Lung (tissue), 12 donors: Measurements from ENCODE around the gene COL15A1. TPM values are rescaled to one million over a fixed set of nuclear protein-coding genes. Genes with fewer than 3 reads are reported as not detected.

Source experiments
- ATAC-seq: fragments of 200-7000 bp; cut with Tn5 transposase; one replicate; pipeline ENCODE4 v1.9.1; 2020; ENCODE audit warnings: moderate number of reproducible peaks; ENCODE audit not compliant: insufficient read depth, low FRiP score
- DNase-seq, 3 donors: peaks; one replicate each; pipeline ENCODE4 v3.0.0-alpha.2; 2013 to 2017
- H3K27ac ChIP-seq, 2 donors: one replicate each; pipeline ENCODE4 v1.5.1; 2013; ENCODE audit warnings: mild to moderate bottlenecking in 2 of 2, moderate library complexity in 2 of 2, control low read depth in 1 of 2, inconsistent platforms in 1 of 2, low read depth in 1 of 2, low read length in 1 of 2
- H3K27me3 ChIP-seq, 3 donors: one replicate each; pipeline ENCODE4 v1.5.1; 2013; ENCODE audit warnings: low read length in 2 of 3; ENCODE audit not compliant: control insufficient read depth in 3 of 3, insufficient read depth in 3 of 3
- H3K36me3 ChIP-seq, 4 donors: one replicate each; pipeline ENCODE4 v1.5.1; 2013; ENCODE audit warnings: low read length in 4 of 4, mild to moderate bottlenecking in 1 of 4, moderate library complexity in 1 of 4; ENCODE audit not compliant: control insufficient read depth in 4 of 4, insufficient read depth in 4 of 4
- H3K4me1 ChIP-seq, 5 donors: one replicate each; pipeline ENCODE4 v1.5.1; 2013; ENCODE audit warnings: low read length in 5 of 5, mild to moderate bottlenecking in 2 of 5, moderate library complexity in 1 of 5; ENCODE audit not compliant: control insufficient read depth in 5 of 5, insufficient read depth in 5 of 5
- H3K4me3 ChIP-seq: one replicate; pipeline ENCODE4 v1.5.1; 2013; ENCODE audit warnings: mild to moderate bottlenecking, control low read depth, moderate library complexity
- H3K9ac ChIP-seq, 2 donors: one replicate each; pipeline ENCODE4 v1.5.1; 2013; ENCODE audit warnings: low read length in 2 of 2, control low read depth in 1 of 2; ENCODE audit not compliant: insufficient read depth in 1 of 2
- H3K9me3 ChIP-seq, 4 donors: one replicate each; pipeline ENCODE4 v1.5.1; 2013; ENCODE audit warnings: low read length in 3 of 4, mild to moderate bottlenecking in 1 of 4, moderate library complexity in 1 of 4; ENCODE audit not compliant: control insufficient read depth in 4 of 4, insufficient read depth in 3 of 4
- CTCF ChIP-seq: IDR thresholded peaks from 2 replicates; pipeline ENCODE4 v1.5.1; 2012; ENCODE audit warnings: mild to moderate bottlenecking; ENCODE audit errors: control extremely low read depth, extremely low read depth
- WGBS, 2 donors: extraction: QIAGEN DNeasy Blood & Tissue Kit; methylation state at CpG; one replicate each; pipeline ENCODE4 v1.1.7; 2013; 5-methylcytosine and 5-hydroxymethylcytosine counted together
- polyA plus RNA-seq, 2 donors: library from polyadenylated mRNA; stranded (reverse); fragments of 200-250 nt; gene quantifications; one replicate each; pipeline ENCODE4 v1.2.1, GENCODE V29; 2013
- total RNA-seq, 2 donors: library from RNA; depleted of rRNA in 1 of 2; stranded (reverse); fragments of >200 nt in 1 of 2; gene quantifications; one replicate each; pipeline ENCODE4 v1.2.1, GENCODE V29; 2014 to 2021
- donor health status: control.
- donor health status: control.
- donor health status: Bipolar disorder and iron deficiency.
- donor health status: healthy.
- donor health status: DM: yes; HTN: yes; CAD: no.

Gene COL15A1
- total and polyA plus RNA-seq, 4 donors = 2.9 to 40.5 (median 8.5) TPM

DNA sequence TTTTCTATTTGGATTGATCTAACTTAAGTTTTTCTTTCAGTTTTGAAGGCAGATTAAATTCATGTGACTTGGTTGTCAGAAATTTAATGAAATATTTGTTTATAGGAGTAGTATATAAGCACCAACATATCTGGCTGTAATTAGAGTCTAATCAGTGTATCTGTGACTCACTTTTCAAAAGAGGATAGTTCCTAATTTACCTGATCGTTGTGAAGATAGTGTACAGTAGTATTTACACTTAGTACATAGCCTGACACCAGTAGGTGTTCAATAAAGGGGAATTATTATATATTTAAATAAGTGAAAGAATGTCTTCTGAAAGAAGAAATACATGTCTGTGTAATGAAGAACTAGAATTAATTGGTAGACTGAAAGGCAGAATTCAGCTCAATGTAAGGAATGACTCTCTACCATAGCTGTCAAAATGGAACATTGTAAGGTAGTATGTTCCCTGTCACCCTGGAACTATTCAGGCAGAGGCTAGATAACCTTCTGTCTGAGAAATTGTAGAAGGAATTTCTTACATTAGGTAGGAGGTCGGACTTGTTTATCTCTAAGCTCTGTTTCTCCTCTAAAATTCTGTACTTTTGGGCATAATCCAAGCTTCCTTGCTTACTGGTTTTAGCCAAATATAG is 169.8 kb downstream of the COL15A1 start:
- H3K9me3 ChIP-seq = no peaks in the 10 kb centered on the region
- H3K27me3 ChIP-seq = no peaks in the 10 kb centered on the region
- peaks cover 0 to 33% (median 0%) of the 10 kb centered on the region in 5 donors for H3K4me1 ChIP-seq
- TF ChIP-seq CTCF = no peak
- H3K4me3 ChIP-seq = no peak overlapping the region
- DNase-seq = no peak
- 66 to 71% methylated on average over 2 of the region's 2 CpGs for WGBS, 2 donors
- no peak overlapping the region for H3K9ac ChIP-seq
- no peak overlapping the region for H3K27ac ChIP-seq
- no peak for ATAC-seq
- peaks cover 0 to 1% (median 0%) of the 10 kb centered on the region in 4 donors for H3K36me3 ChIP-seq

GRCh38 chr9:99114049-99114440 is 170.3 kb downstream of the COL15A1 start:
- TF ChIP-seq CTCF = no peak
- WGBS, 2 donors = 71 to 74% methylated on average over 3 of the region's 3 CpGs
- Histone ChIP-seq H3K27me3 (no peaks in the 10 kb centered on the region), H3K4me1 (peaks cover 0 to 31% (median 0%) of the 10 kb centered on the region in 5 donors), H3K9ac (no peak overlapping the region), H3K27ac (no peak overlapping the region), H3K36me3 (peaks cover 0 to 1% (median 0%) of the 10 kb centered on the region in 4 donors), H3K9me3 (no peaks in the 10 kb centered on the region), H3K4me3 (no peak overlapping the region)
- DNase-seq (no peak), ATAC-seq (no peak)

- DNase-seq = no peak
- no peak for ATAC-seq
- no peak overlapping the region for H3K4me3 ChIP-seq
- no peak overlapping the region for H3K27ac ChIP-seq
- H3K36me3 ChIP-seq = peaks cover 0 to 1% (median 0%) of the 10 kb centered on the region in 4 donors
- WGBS, 2 donors = 83 to 85% methylated on average over 6 of the region's 6 CpGs
- TF ChIP-seq CTCF = no peak
- peaks cover 0 to 33% (median 0%) of the 10 kb centered on the region in 5 donors for H3K4me1 ChIP-seq
- no peaks in the 10 kb centered on the region for H3K9me3 ChIP-seq
- H3K9ac ChIP-seq = no peak overlapping the region
- H3K27me3 ChIP-seq = no peaks in the 10 kb centered on the region
Observed at GRCh38 chr9:99114846-99115500, 171.3 kb downstream of the COL15A1 start.
